NCI-H1417 treated with DMSO at 0.1 percent for 48 hours (cell line): ENCODE data around the gene SMYD3.
"Not testable (repeated sequence)": the region's sequence is repeated elsewhere in the genome, so short reads cannot be mapped to it uniquely, and the experiment has no call there.

Experiments used
- DNase-seq: peaks from one replicate; lab custom pipeline; 2025; lab: John Stamatoyannopoulos, UW

The SMYD3 gene

GRCh38 chr1:246355411-246356230 lies 151.5 kb downstream of the SMYD3 start:
- no peak for DNase-seq

- no peak for DNase-seq
Observed at GRCh38 chr1:246351721-246352120, 155.4 kb downstream of the SMYD3 start.

GRCh38 chr1:246350745-246351144 lies 156.3 kb downstream of the SMYD3 start:
- DNase-seq, result no peak

GRCh38 chr1:246343937-246344336 lies 163.1 kb downstream of the SMYD3 start:
- DNase-seq, result no peak

GRCh38 chr1:246343251-246343650 lies 163.8 kb downstream of the SMYD3 start:
- no peak for DNase-seq

GRCh38 chr1:246338546-246338945 lies 168.5 kb downstream of the SMYD3 start:
- DNase-seq, result no peak

- no peak for DNase-seq
Observed at GRCh38 chr1:246338098-246338497, 169.0 kb downstream of the SMYD3 start.

- DNase-seq, result no peak
Observed at GRCh38 chr1:246335151-246335550, 171.9 kb downstream of the SMYD3 start.

GRCh38 chr1:246333855-246334254 lies 173.2 kb downstream of the SMYD3 start:
- no peak for DNase-seq

GRCh38 chr1:246332078-246332477 lies 175.0 kb downstream of the SMYD3 start:
- no peak for DNase-seq

GRCh38 chr1:246329900-246330299 lies 177.2 kb downstream of the SMYD3 start:
- DNase-seq, result no peak

- DNase-seq, result not testable (repeated sequence)
Observed at GRCh38 chr1:246329292-246329691, 177.8 kb downstream of the SMYD3 start.

GRCh38 chr1:246324711-246325110 lies 182.4 kb downstream of the SMYD3 start:
- no peak for DNase-seq

- not testable (repeated sequence) for DNase-seq
Observed at GRCh38 chr1:246324033-246324432, 183.0 kb downstream of the SMYD3 start.

GRCh38 chr1:246320286-246320685 lies 186.8 kb downstream of the SMYD3 start:
- DNase-seq, result no peak

- peak; percentile 17 for DNase-seq
Observed at GRCh38 chr1:246319083-246319714, 187.9 kb downstream of the SMYD3 start.

- DNase-seq, result no peak
Observed at GRCh38 chr1:246318622-246319021, 188.5 kb downstream of the SMYD3 start.

- DNase-seq, result no peak
Observed at GRCh38 chr1:246318036-246318359, 189.1 kb downstream of the SMYD3 start.

- DNase-seq, result no peak
Observed at GRCh38 chr1:246317332-246318035, 189.6 kb downstream of the SMYD3 start.

- DNase-seq, result no peak
Observed at GRCh38 chr1:246311461-246311860, 195.6 kb downstream of the SMYD3 start.

- DNase-seq, result no peak
Observed at GRCh38 chr1:246309247-246309884, 197.7 kb downstream of the SMYD3 start.

- DNase-seq, result no peak
Observed at GRCh38 chr1:246308533-246309075, 198.5 kb downstream of the SMYD3 start.
